Hepatocyte (in vitro differentiated cells): Measurements from ENCODE around the gene MPHOSPH8. TPM values are rescaled to one million over a fixed set of nuclear protein-coding genes. Genes with fewer than 3 reads are reported as not detected.

Source experiments
- DNase-seq: peaks from one replicate; pipeline ENCODE4 v3.0.0-alpha.2; 2016; ENCODE audit warnings: low spot score
- H2AFZ ChIP-seq: fragments of 200-600 bp; sonication (generic); 2 replicates; pipeline ENCODE4 v1.6.0; 2016; ENCODE audit warnings: antibody characterized with exemption, mild to moderate bottlenecking
- H3K27ac ChIP-seq: fragments of 200-600 bp; sonication (generic); 2 replicates; pipeline ENCODE4 v1.5.1; 2016; ENCODE audit warnings: mild to moderate bottlenecking
- H3K27me3 ChIP-seq: fragments of 200-600 bp; sonication (generic); 2 replicates; pipeline ENCODE4 v1.6.1; 2016
- H3K36me3 ChIP-seq: fragments of 200-600 bp; sonication (generic); replicated peaks from 2 replicates; pipeline ENCODE4 v1.5.1; 2016; ENCODE audit warnings: low read depth; ENCODE audit not compliant: insufficient read depth
- H3K4me1 ChIP-seq: fragments of 200-600 bp; sonication (generic); 2 replicates; pipeline ENCODE4 v1.5.1; 2016; ENCODE audit warnings: mild to moderate bottlenecking, moderate library complexity; ENCODE audit not compliant: insufficient read depth
- H3K4me2 ChIP-seq: fragments of 200-600 bp; sonication (generic); 2 replicates; pipeline ENCODE4 v1.6.0; 2016
- H3K4me3 ChIP-seq: fragments of 200-600 bp; sonication (generic); 2 replicates; pipeline ENCODE4 v1.5.1; 2016; ENCODE audit warnings: mild to moderate bottlenecking
- H3K79me2 ChIP-seq: fragments of 200-600 bp; sonication (generic); 2 replicates; pipeline ENCODE4 v1.6.0; 2017; ENCODE audit warnings: mild to moderate bottlenecking
- H3K9me2 ChIP-seq: fragments of 200-600 bp; sonication (generic); replicated peaks from 2 replicates; pipeline ENCODE4 v1.6.0; 2017; ENCODE audit warnings: mild to moderate bottlenecking; ENCODE audit not compliant: insufficient read depth
- H3K9me3 ChIP-seq: fragments of 200-600 bp; sonication (generic); 2 replicates; pipeline ENCODE4 v1.5.1; 2016; ENCODE audit warnings: low read depth, mild to moderate bottlenecking
- H4K20me1 ChIP-seq: fragments of 200-600 bp; sonication (generic); 2 replicates; pipeline ENCODE4 v1.6.0; 2016; ENCODE audit warnings: mild to moderate bottlenecking; ENCODE audit not compliant: insufficient read depth, poor library complexity, severe bottlenecking
- EZH2 ChIP-seq: fragments of 200-600 bp; sonication (generic); IDR thresholded peaks from 2 replicates; pipeline ENCODE4 v1.6.1; 2016; ENCODE audit warnings: antibody characterized with exemption, mild to moderate bottlenecking, borderline replicate concordance
- EZH2phosphoT487 ChIP-seq: fragments of 200-600 bp; sonication (generic); IDR thresholded peaks from one replicate; pipeline ENCODE4 v1.6.1; 2018; ENCODE audit warnings: antibody characterized with exemption, mild to moderate bottlenecking, low read depth, moderate library complexity; ENCODE audit not compliant: unreplicated experiment, severe bottlenecking
- WGBS: methylation state at CpG from one replicate; pipeline ENCODE4 v1.1.6; 2016; ENCODE audit warnings: low lambda C conversion rate; ENCODE audit errors: missing lambda C conversion rate; 5-methylcytosine and 5-hydroxymethylcytosine counted together
- polyA plus RNA-seq: library from polyadenylated mRNA; unstranded; fragments of >200 nt; fragmentation: Nextera tagmentation; extraction: Ambion mirVana; gene quantifications from 2 replicates; pipeline ENCODE4 v1.2.1, GENCODE V29; 2016
- total RNA-seq: library from RNA; depleted of rRNA; stranded (reverse); fragments of >200 nt; gene quantifications from 2 replicates; pipeline ENCODE4 v1.2.3, GENCODE V29; 2014
- TF ChIP-seq, protein P1 (sequence below): fragments of 200-600 bp; sonication (generic); IDR thresholded peaks from 2 replicates; pipeline ENCODE4 v1.5.1; 2016; ENCODE audit warnings: antibody characterized with exemption, mild to moderate bottlenecking; ENCODE audit not compliant: poor library complexity

MPHOSPH8 gene
- total and polyA plus RNA-seq, 2 experiments from 2014 or later = 12.8 to 17.5 TPM

DNA sequence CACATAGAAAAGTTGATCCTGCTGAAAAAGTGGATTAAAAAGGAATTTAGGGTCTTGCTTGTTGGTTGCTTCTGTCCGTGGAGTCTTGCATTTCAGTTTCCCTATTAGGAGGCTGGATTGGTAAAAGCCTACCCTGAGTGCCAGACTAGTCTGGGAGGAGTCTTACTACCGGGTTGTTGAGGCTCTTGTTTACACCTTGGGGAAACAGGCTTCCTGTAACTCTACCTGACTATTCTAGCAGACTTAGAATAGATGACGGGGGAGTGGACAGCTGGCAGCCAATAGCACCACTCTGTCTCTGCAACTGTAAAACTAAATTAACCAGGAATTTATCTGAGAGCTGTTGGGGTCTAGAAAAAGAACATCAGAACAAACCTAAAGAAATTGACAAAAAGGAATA lies 11.3 kb upstream of the MPHOSPH8 start:
- no peak overlapping the region for H2AFZ ChIP-seq
- no peaks in the 10 kb centered on the region for H3K27me3 ChIP-seq
- H3K79me2 ChIP-seq = no peaks in the 10 kb centered on the region
- DNase-seq = no peak
- H3K4me2 ChIP-seq = no peak overlapping the region
- no peaks in the 10 kb centered on the region for H3K36me3 ChIP-seq
- no peaks in the 10 kb centered on the region for H3K9me3 ChIP-seq
- TF ChIP-seq, protein P1, sequence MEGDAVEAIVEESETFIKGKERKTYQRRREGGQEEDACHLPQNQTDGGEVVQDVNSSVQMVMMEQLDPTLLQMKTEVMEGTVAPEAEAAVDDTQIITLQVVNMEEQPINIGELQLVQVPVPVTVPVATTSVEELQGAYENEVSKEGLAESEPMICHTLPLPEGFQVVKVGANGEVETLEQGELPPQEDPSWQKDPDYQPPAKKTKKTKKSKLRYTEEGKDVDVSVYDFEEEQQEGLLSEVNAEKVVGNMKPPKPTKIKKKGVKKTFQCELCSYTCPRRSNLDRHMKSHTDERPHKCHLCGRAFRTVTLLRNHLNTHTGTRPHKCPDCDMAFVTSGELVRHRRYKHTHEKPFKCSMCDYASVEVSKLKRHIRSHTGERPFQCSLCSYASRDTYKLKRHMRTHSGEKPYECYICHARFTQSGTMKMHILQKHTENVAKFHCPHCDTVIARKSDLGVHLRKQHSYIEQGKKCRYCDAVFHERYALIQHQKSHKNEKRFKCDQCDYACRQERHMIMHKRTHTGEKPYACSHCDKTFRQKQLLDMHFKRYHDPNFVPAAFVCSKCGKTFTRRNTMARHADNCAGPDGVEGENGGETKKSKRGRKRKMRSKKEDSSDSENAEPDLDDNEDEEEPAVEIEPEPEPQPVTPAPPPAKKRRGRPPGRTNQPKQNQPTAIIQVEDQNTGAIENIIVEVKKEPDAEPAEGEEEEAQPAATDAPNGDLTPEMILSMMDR = no peak
- no peak for TF ChIP-seq EZH2
- no peak for TF ChIP-seq EZH2phosphoT487
- no peak overlapping the region for H3K4me3 ChIP-seq
- no peak overlapping the region for H3K27ac ChIP-seq
- H4K20me1 ChIP-seq = no peaks in the 10 kb centered on the region
- no peaks in the 10 kb centered on the region for H3K9me2 ChIP-seq
- no peaks in the 10 kb centered on the region for H3K4me1 ChIP-seq
- WGBS = 44% methylated on average over 3 of the region's 3 CpGs

DNA sequence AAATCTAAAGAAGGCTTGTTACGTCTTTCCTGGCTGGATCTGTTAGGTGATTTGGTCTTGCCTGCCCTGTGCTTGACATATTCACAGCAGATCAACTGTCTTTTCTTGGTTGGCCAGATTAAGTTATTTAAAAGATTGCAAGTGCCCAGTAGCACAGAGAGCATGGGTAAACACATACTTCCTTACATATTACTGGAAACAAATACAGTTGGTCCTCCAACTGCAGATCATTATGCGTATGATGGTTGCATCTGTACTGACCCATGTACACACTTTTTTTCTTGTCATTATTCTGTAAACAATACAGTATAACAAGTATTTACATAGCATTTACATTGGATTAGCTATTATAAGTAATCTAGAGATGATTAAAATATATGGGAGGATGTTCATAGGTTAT lies 9.2 kb upstream of the MPHOSPH8 start:
- Histone ChIP-seq H2AFZ (no peak overlapping the region), H3K4me1 (no peaks in the 10 kb centered on the region), H3K4me2 (no peak overlapping the region), H3K9me3 (no peaks in the 10 kb centered on the region), H3K4me3 (no peak overlapping the region), H4K20me1 (no peaks in the 10 kb centered on the region), H3K36me3 (no peaks in the 10 kb centered on the region), H3K27me3 (no peaks in the 10 kb centered on the region), H3K79me2 (no peaks in the 10 kb centered on the region), H3K27ac (no peak overlapping the region), H3K9me2 (no peaks in the 10 kb centered on the region)
- DNase-seq = no peak
- 83% methylated on average over 2 of the region's 2 CpGs for WGBS
- TF ChIP-seq EZH2 = no peak
- TF ChIP-seq, protein P1 = no peak
- TF ChIP-seq EZH2phosphoT487 = no peak

DNA sequence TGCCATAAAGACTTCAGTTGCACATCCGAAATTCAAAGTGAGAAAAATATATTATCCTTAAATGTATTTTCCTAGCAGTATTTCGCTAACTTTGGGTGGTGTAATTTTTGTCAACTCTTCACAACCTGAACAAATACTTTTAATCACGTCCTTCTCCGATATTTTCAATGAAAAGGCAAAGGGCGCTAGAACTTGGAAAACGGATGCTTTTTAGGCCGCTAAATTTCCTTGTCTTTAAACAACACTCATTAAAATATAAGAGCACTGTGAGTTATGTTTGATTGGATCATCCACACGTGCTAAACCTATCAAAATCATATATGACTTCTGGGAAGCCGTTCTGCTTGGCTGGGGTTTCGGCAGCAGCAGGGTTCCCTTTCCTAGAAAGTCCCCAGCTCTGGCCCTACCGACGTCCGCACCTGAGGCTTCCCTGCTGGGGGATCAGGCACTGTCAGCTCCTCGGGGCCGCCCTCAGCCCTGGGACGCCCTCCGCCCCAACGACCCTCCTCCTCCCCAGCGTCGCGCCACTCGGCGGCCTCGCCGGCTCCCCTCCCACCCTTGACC lies 462 bp upstream of the MPHOSPH8 start:
- Histone ChIP-seq H3K9me2 (no peaks in the 10 kb centered on the region), H3K79me2 (peaks cover 38% of the 10 kb centered on the region), H3K4me3 (peak overlapping the region; percentile 50), H3K27ac (peak overlapping the region; percentile 93), H3K9me3 (no peaks in the 10 kb centered on the region), H3K4me2 (peak overlapping the region; percentile 73), H3K36me3 (no peaks in the 10 kb centered on the region), H3K27me3 (no peaks in the 10 kb centered on the region), H3K4me1 (peaks cover 17% of the 10 kb centered on the region), H4K20me1 (peaks cover 17% of the 10 kb centered on the region), H2AFZ (peak overlapping the region; percentile 75)
- TF ChIP-seq EZH2phosphoT487 (no peak), EZH2 (no peak)
- TF ChIP-seq, protein P1 = no peak
- DNase-seq = no peak
- WGBS = 37% methylated on average over 13 of the region's 25 CpGs
